PC-3 (cell line): ENCODE measurements around the gene PPP6R1. TPM values are rescaled to one million over a fixed set of nuclear protein-coding genes. Genes with fewer than 3 reads are reported as not detected.

Experiments
- ATAC-seq: fragments of 200-7000 bp; cut with Tn5 transposase; 2 replicates; pipeline ENCODE4 v1.9.1; 2020; ENCODE audit warnings: mild to moderate bottlenecking, moderate library complexity
- BruUV-seq: library from RNA; stranded (reverse); fragments of 400-500 nt; replicated peaks from 2 replicates; lab custom pipeline; 2021; lab: Mats Ljungman, UMichigan
- CTCF ChIA-PET: fragments of 300-600 bp; sonication (Branson Sonifier 250); formaldehyde crosslinking; loops from one replicate; lab custom pipeline; 2022; ENCODE audit warnings: antibody characterized with exemption; lab: Charles Lee
- POLR2A ChIA-PET: fragments of 300-600 bp; sonication (Branson Sonifier 250); formaldehyde crosslinking; loops from one replicate; lab custom pipeline; 2022; ENCODE audit warnings: antibody characterized with exemption; ENCODE audit not compliant: unreplicated experiment; lab: Charles Lee
- DNase-seq: peaks from one replicate; pipeline ENCODE4 v3.0.0-alpha.2; 2015
- H2AFZ ChIP-seq: fragments of 300-600 bp; sonication (generic); 2 replicates; pipeline ENCODE4 v1.6.0; 2016; ENCODE audit warnings: antibody characterized with exemption, low read length
- H3F3A ChIP-seq: fragments of 300-600 bp; sonication (generic); one replicate; pipeline ENCODE4 v1.6.0; 2017; ENCODE audit warnings: antibody characterized with exemption, low read length, control low read depth, mild to moderate bottlenecking; ENCODE audit not compliant: unreplicated experiment
- H3K27ac ChIP-seq: fragments of 300-600 bp; sonication (generic); 2 replicates; pipeline ENCODE4 v1.5.1; 2016; ENCODE audit warnings: mild to moderate bottlenecking, low read length
- H3K27me3 ChIP-seq: fragments of 300-600 bp; sonication (generic); 2 replicates; pipeline ENCODE4 v1.6.1; 2016; ENCODE audit warnings: low read length, mixed read lengths
- H3K36me3 ChIP-seq: fragments of 300-600 bp; sonication (generic); 2 replicates; pipeline ENCODE4 v1.6.1; 2016; ENCODE audit warnings: low read depth, mixed run types, low read length, mixed read lengths
- H3K4me1 ChIP-seq: fragments of 300-600 bp; sonication (generic); 2 replicates; pipeline ENCODE4 v1.5.1; 2016; ENCODE audit warnings: low read length; ENCODE audit not compliant: insufficient read depth
- H3K4me2 ChIP-seq: fragments of 300-600 bp; sonication (generic); 2 replicates; pipeline ENCODE4 v1.6.0; 2016; ENCODE audit warnings: low read length
- H3K4me3 ChIP-seq: fragments of 300-600 bp; sonication (generic); 2 replicates; pipeline ENCODE4 v1.5.1; 2016; ENCODE audit warnings: mild to moderate bottlenecking, low read length, mixed read lengths
- H3K79me2 ChIP-seq: fragments of 300-600 bp; sonication (generic); 2 replicates; pipeline ENCODE4 v1.6.1; 2017; ENCODE audit warnings: low read length, mixed read lengths
- H3K9ac ChIP-seq: fragments of 300-600 bp; sonication (generic); 2 replicates; pipeline ENCODE4 v1.6.0; 2016; ENCODE audit warnings: mild to moderate bottlenecking, low read length
- H3K9me2 ChIP-seq: fragments of 300-600 bp; sonication (generic); replicated peaks from 2 replicates; pipeline ENCODE4 v1.6.1; 2016; ENCODE audit warnings: mixed run types, low read length, mixed read lengths
- H3K9me3 ChIP-seq: fragments of 300-600 bp; sonication (generic); 2 replicates; pipeline ENCODE4 v1.6.1; 2016; ENCODE audit warnings: low read length, mixed read lengths
- H4K20me1 ChIP-seq: fragments of 300-600 bp; sonication (generic); 2 replicates; pipeline ENCODE4 v1.6.1; 2016; ENCODE audit warnings: low read length, mixed read lengths
- CTCF ChIP-seq: fragments of 300-600 bp; sonication (generic); conservative IDR thresholded peaks from 2 replicates; pipeline ENCODE4 v1.5.1; 2017; ENCODE audit warnings: antibody characterized with exemption, low read depth, mild to moderate bottlenecking, low read length
- EZH2 ChIP-seq: fragments of 300-600 bp; sonication (generic); IDR thresholded peaks from one replicate; pipeline ENCODE4 v1.6.1; 2017; ENCODE audit warnings: antibody characterized with exemption, mild to moderate bottlenecking, low read length; ENCODE audit not compliant: unreplicated experiment
- EZH2phosphoT487 ChIP-seq: fragments of 300-600 bp; sonication (generic); IDR thresholded peaks from 2 replicates; pipeline ENCODE4 v1.6.1; 2018; ENCODE audit warnings: mild to moderate bottlenecking, antibody characterized with exemption, low read length, borderline replicate concordance
- intact Hi-C: fragments of 100-400 bp; cut with micrococcal nuclease; formaldehyde crosslinking; loops from 2 replicates; pipeline ENCODE4 v1.9.0; 2023
- total RNA-seq: library from RNA; depleted of rRNA; stranded (reverse); fragments of >200 nt; gene quantifications from 2 replicates; pipeline ENCODE4 v1.2.3, GENCODE V29; 2014

Gene PPP6R1
- total RNA-seq, 1 experiment from 2014 or later, result 159 TPM

- Histone ChIP-seq H3K79me2 (peaks cover 6% of the 10 kb centered on the region), H4K20me1 (no peaks in the 10 kb centered on the region), H3K4me2 (no peak overlapping the region), H3K36me3 (peaks cover 9% of the 10 kb centered on the region), H3K27ac (no peak overlapping the region), H3K9ac (no peak overlapping the region), H3K4me3 (no peak overlapping the region), H3K27me3 (no peaks in the 10 kb centered on the region), H2AFZ (no peak overlapping the region), H3K4me1 (no peaks in the 10 kb centered on the region), H3K9me2 (no peaks in the 10 kb centered on the region), H3F3A (no peaks in the 10 kb centered on the region), H3K9me3 (no peaks in the 10 kb centered on the region)
- BruUV-seq, result no TSS peak
- CTCF ChIA-PET, result no interaction called here
- intact Hi-C loops, result no loop called here
- no peak for ATAC-seq
- DNase-seq, result no peak
- no peak for TF ChIP-seq EZH2phosphoT487
- no peak for TF ChIP-seq CTCF
- no peak for TF ChIP-seq EZH2
- POLR2A ChIA-PET, result no interaction called here
Measured at GRCh38 chr19:55265723-55266386, 7.0 kb upstream of the PPP6R1 start.

GRCh38 chr19:55265173-55265572 is 6.4 kb upstream of the PPP6R1 start:
- Histone ChIP-seq H3K27me3 (no peaks in the 10 kb centered on the region), H3K9me3 (no peaks in the 10 kb centered on the region), H4K20me1 (no peaks in the 10 kb centered on the region), H3K27ac (no peak overlapping the region), H3K4me3 (no peak overlapping the region), H3K4me1 (peaks cover under 1% of the 10 kb centered on the region; the same call in 1 of the 2 replicates), H3F3A (no peaks in the 10 kb centered on the region), H3K79me2 (peaks cover 6% of the 10 kb centered on the region), H3K36me3 (peaks cover 9% of the 10 kb centered on the region), H3K9ac (no peak overlapping the region), H3K4me2 (no peak overlapping the region), H2AFZ (no peak overlapping the region), H3K9me2 (no peaks in the 10 kb centered on the region)
- BruUV-seq, result no TSS peak
- intact Hi-C loops, result no loop called here
- DNase-seq, result no peak
- TF ChIP-seq EZH2 (no peak), CTCF (no peak), EZH2phosphoT487 (no peak)
- ChIA-PET CTCF (no interaction called here), POLR2A (no interaction called here)
- ATAC-seq, result no peak

DNA sequence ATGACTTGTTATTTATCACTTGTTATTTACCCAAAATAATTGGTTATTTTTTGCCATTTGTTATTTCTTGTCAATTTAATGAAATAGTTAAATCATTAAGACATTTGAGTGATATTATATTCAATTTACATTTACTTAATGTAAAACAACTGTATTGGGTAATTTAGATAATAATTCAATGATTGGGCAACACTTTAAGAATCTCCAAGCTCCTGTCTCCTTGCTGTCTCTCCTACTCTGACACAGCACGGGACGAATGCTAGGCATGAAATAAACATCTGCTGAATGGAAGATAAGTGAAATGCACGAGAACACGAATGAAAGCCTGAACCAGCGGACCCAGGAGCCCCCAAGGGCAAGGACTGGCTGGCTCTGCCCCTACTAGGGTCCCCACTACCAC is 5.7 kb upstream of the PPP6R1 start:
- intact Hi-C loops, result no loop called here
- H3K79me2 ChIP-seq, result peaks cover 6% of the 10 kb centered on the region
- H4K20me1 ChIP-seq, result no peaks in the 10 kb centered on the region
- no peak for TF ChIP-seq EZH2phosphoT487
- H3F3A ChIP-seq, result no peaks in the 10 kb centered on the region
- H3K4me1 ChIP-seq, result peaks cover 7% of the 10 kb centered on the region
- H3K4me2 ChIP-seq, result no peak overlapping the region
- H3K9me2 ChIP-seq, result no peaks in the 10 kb centered on the region
- ChIA-PET POLR2A (no interaction called here), CTCF (no interaction called here)
- no TSS peak for BruUV-seq
- no peak overlapping the region for H2AFZ ChIP-seq
- peaks cover 9% of the 10 kb centered on the region; the same call in 1 of the 2 replicates for H3K36me3 ChIP-seq
- no peak overlapping the region for H3K4me3 ChIP-seq
- ATAC-seq, result no peak
- no peak for DNase-seq
- no peaks in the 10 kb centered on the region for H3K9me3 ChIP-seq
- H3K27me3 ChIP-seq, result no peaks in the 10 kb centered on the region
- H3K9ac ChIP-seq, result no peak overlapping the region
- no peak overlapping the region for H3K27ac ChIP-seq
